ENCODE results near the gene LRRFIP1.
"Not testable (repeated sequence)": the region's sequence is repeated elsewhere in the genome, so short reads cannot be mapped to it uniquely, and the experiment has no call there.

The LRRFIP1 gene

GRCh38 chr2:237591141-237591881 is 36.1 kb upstream of the LRRFIP1 start:
- Histone ChIP-seq H3K9ac (ENCODE audit: low read depth, low read length) (no peak overlapping the region), H3K27me3 (ENCODE audit: control insufficient read depth, insufficient read depth, low read length) (no peaks in the 10 kb centered on the region), H3K4me1 (ENCODE audit: control insufficient read depth, insufficient read depth, low read length) (no peaks in the 10 kb centered on the region), H3K4me3 (ENCODE audit: low read length) (no peak overlapping the region), H3K36me3 (ENCODE audit: insufficient read depth, low read length) (no peaks in the 10 kb centered on the region), H3K4me2 (ENCODE audit: low read length) (no peak overlapping the region), H3K9me3 (replicated peaks; ENCODE audit: low read length) (no peaks in the 10 kb centered on the region)

GRCh38 chr2:237592425-237592980 is 34.9 kb upstream of the LRRFIP1 start:
- Histone ChIP-seq H3K4me1 (ENCODE audit: control insufficient read depth, insufficient read depth, low read length) (no peaks in the 10 kb centered on the region), H3K36me3 (ENCODE audit: insufficient read depth, low read length) (no peaks in the 10 kb centered on the region), H3K9me3 (replicated peaks; ENCODE audit: low read length) (no peaks in the 10 kb centered on the region), H3K4me2 (ENCODE audit: low read length) (no peak overlapping the region), H3K4me3 (ENCODE audit: low read length) (no peak overlapping the region), H3K9ac (ENCODE audit: low read depth, low read length) (no peak overlapping the region), H3K27me3 (ENCODE audit: control insufficient read depth, insufficient read depth, low read length) (no peaks in the 10 kb centered on the region)

GRCh38 chr2:237593036-237593435 is 34.4 kb upstream of the LRRFIP1 start:
- Histone ChIP-seq H3K27me3 (ENCODE audit: control insufficient read depth, insufficient read depth, low read length) (no peaks in the 10 kb centered on the region), H3K9ac (ENCODE audit: low read depth, low read length) (no peak overlapping the region), H3K4me2 (ENCODE audit: low read length) (no peak overlapping the region), H3K4me3 (ENCODE audit: low read length) (no peak overlapping the region), H3K9me3 (replicated peaks; ENCODE audit: low read length) (no peaks in the 10 kb centered on the region), H3K36me3 (ENCODE audit: insufficient read depth, low read length) (no peaks in the 10 kb centered on the region), H3K4me1 (ENCODE audit: control insufficient read depth, insufficient read depth, low read length) (no peaks in the 10 kb centered on the region)

GRCh38 chr2:237593596-237594320 is 33.6 kb upstream of the LRRFIP1 start:
- Histone ChIP-seq H3K4me2 (ENCODE audit: low read length) (no peak overlapping the region), H3K9me3 (replicated peaks; ENCODE audit: low read length) (no peaks in the 10 kb centered on the region), H3K4me1 (ENCODE audit: control insufficient read depth, insufficient read depth, low read length) (no peaks in the 10 kb centered on the region), H3K27me3 (ENCODE audit: control insufficient read depth, insufficient read depth, low read length) (no peaks in the 10 kb centered on the region), H3K36me3 (ENCODE audit: insufficient read depth, low read length) (no peaks in the 10 kb centered on the region), H3K4me3 (ENCODE audit: low read length) (no peak overlapping the region), H3K9ac (ENCODE audit: low read depth, low read length) (no peak overlapping the region)

- Histone ChIP-seq H3K9ac (ENCODE audit: low read depth, low read length) (no peak overlapping the region), H3K9me3 (replicated peaks; ENCODE audit: low read length) (no peaks in the 10 kb centered on the region), H3K4me3 (ENCODE audit: low read length) (no peak overlapping the region), H3K4me2 (ENCODE audit: low read length) (no peak overlapping the region), H3K27me3 (ENCODE audit: control insufficient read depth, insufficient read depth, low read length) (no peaks in the 10 kb centered on the region), H3K36me3 (ENCODE audit: insufficient read depth, low read length) (no peaks in the 10 kb centered on the region), H3K4me1 (ENCODE audit: control insufficient read depth, insufficient read depth, low read length) (no peaks in the 10 kb centered on the region)
Measured at GRCh38 chr2:237594514-237594871, 32.9 kb upstream of the LRRFIP1 start.

GRCh38 chr2:237595829-237596519 is 31.4 kb upstream of the LRRFIP1 start:
- H3K36me3 ChIP-seq (ENCODE audit: insufficient read depth, low read length); H3K4me3 ChIP-seq (ENCODE audit: low read length); H3K27me3 ChIP-seq (ENCODE audit: control insufficient read depth, insufficient read depth, low read length); H3K9me3 ChIP-seq (replicated peaks; ENCODE audit: low read length); H3K9ac ChIP-seq (ENCODE audit: low read depth, low read length); H3K4me2 ChIP-seq (ENCODE audit: low read length): not testable (repeated sequence)
- H3K4me1 ChIP-seq (ENCODE audit: control insufficient read depth, insufficient read depth, low read length): peaks cover 14% of the 10 kb centered on the region

- Histone ChIP-seq H3K27me3 (ENCODE audit: control insufficient read depth, insufficient read depth, low read length) (no peaks in the 10 kb centered on the region), H3K4me2 (ENCODE audit: low read length) (no peak overlapping the region), H3K4me3 (ENCODE audit: low read length) (no peak overlapping the region), H3K36me3 (ENCODE audit: insufficient read depth, low read length) (no peaks in the 10 kb centered on the region), H3K9me3 (replicated peaks; ENCODE audit: low read length) (no peaks in the 10 kb centered on the region), H3K9ac (ENCODE audit: low read depth, low read length) (no peak overlapping the region), H3K4me1 (ENCODE audit: control insufficient read depth, insufficient read depth, low read length) (peaks cover 14% of the 10 kb centered on the region)
Measured at GRCh38 chr2:237596520-237597195, 30.7 kb upstream of the LRRFIP1 start.

GRCh38 chr2:237597196-237598145 is 29.9 kb upstream of the LRRFIP1 start:
- Histone ChIP-seq H3K27me3 (ENCODE audit: control insufficient read depth, insufficient read depth, low read length) (no peaks in the 10 kb centered on the region), H3K9me3 (replicated peaks; ENCODE audit: low read length) (no peaks in the 10 kb centered on the region), H3K9ac (ENCODE audit: low read depth, low read length) (no peak overlapping the region), H3K4me3 (ENCODE audit: low read length) (no peak overlapping the region), H3K4me1 (ENCODE audit: control insufficient read depth, insufficient read depth, low read length) (peaks cover 14% of the 10 kb centered on the region), H3K36me3 (ENCODE audit: insufficient read depth, low read length) (no peaks in the 10 kb centered on the region), H3K4me2 (ENCODE audit: low read length) (no peak overlapping the region)

GRCh38 chr2:237598468-237599208 is 28.7 kb upstream of the LRRFIP1 start:
- H3K27me3 ChIP-seq (ENCODE audit: control insufficient read depth, insufficient read depth, low read length): no peaks in the 10 kb centered on the region
- H3K9me3 ChIP-seq (replicated peaks; ENCODE audit: low read length): no peaks in the 10 kb centered on the region
- H3K4me2 ChIP-seq (ENCODE audit: low read length): no peak overlapping the region
- H3K9ac ChIP-seq (ENCODE audit: low read depth, low read length): no peak overlapping the region
- no peaks in the 10 kb centered on the region for H3K36me3 ChIP-seq (ENCODE audit: insufficient read depth, low read length)
- peaks cover 18% of the 10 kb centered on the region for H3K4me1 ChIP-seq (ENCODE audit: control insufficient read depth, insufficient read depth, low read length)
- H3K4me3 ChIP-seq (ENCODE audit: low read length): no peak overlapping the region

GRCh38 chr2:237599465-237600110 is 27.8 kb upstream of the LRRFIP1 start:
- Histone ChIP-seq H3K4me2 (ENCODE audit: low read length) (peak overlapping the region; percentile 70), H3K27me3 (ENCODE audit: control insufficient read depth, insufficient read depth, low read length) (no peaks in the 10 kb centered on the region), H3K9me3 (replicated peaks; ENCODE audit: low read length) (no peaks in the 10 kb centered on the region), H3K36me3 (ENCODE audit: insufficient read depth, low read length) (no peaks in the 10 kb centered on the region), H3K4me3 (ENCODE audit: low read length) (peak overlapping the region; percentile 25), H3K9ac (ENCODE audit: low read depth, low read length) (peak overlapping the region; percentile 71), H3K4me1 (ENCODE audit: control insufficient read depth, insufficient read depth, low read length) (peaks cover 22% of the 10 kb centered on the region)

All from skeletal muscle satellite cell (primary cell).